NCI-H526 (cell line): ENCODE results near the gene SEMA6A.
A peak's percentile ranks its signal among the peaks of the same experiment; 100 is the strongest.
"Not testable (repeated sequence)": the region's sequence is repeated elsewhere in the genome, so short reads cannot be mapped to it uniquely, and the experiment has no call there.

Source experiments
- DNase-seq, 2 experiments: peaks; one replicate each; lab custom pipeline; 2025; lab: John Stamatoyannopoulos, UW

SEMA6A gene

GRCh38 chr5:116546033-116546742 lies 28.4 kb downstream of the SEMA6A start:
- DNase-seq = no peak

- DNase-seq = not testable (repeated sequence)
Observed at GRCh38 chr5:116545465-116545864, 29.2 kb downstream of the SEMA6A start.

- DNase-seq = no peak
Observed at GRCh38 chr5:116544531-116545241, 29.9 kb downstream of the SEMA6A start.

DNA sequence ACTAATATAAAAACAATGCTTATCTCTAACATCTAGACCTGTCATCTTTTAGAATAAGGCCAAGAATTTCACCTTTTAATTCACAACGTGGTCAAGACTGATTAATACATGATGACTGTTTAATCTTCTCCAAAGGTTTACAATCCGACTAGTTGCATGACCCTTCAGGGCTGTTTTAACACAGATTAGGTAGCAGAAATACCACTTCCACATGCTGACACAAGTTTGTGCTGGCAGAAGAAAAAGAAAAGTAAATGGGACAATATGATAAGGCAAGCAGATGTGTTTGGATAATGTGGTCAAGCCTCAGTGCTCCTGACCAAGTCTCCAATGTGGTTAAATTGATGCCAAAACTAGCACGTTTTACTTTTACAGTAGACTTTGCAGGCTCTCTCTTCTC lies 31.1 kb downstream of the SEMA6A start:
- no peak for DNase-seq

GRCh38 chr5:116542619-116543018 lies 32.0 kb downstream of the SEMA6A start:
- no peak for DNase-seq

- no peak for DNase-seq
Observed at GRCh38 chr5:116539222-116539621, 35.4 kb downstream of the SEMA6A start.

- DNase-seq = no peak
Observed at GRCh38 chr5:116536316-116537083, 38.1 kb downstream of the SEMA6A start.

GRCh38 chr5:116534964-116535651 lies 39.5 kb downstream of the SEMA6A start:
- DNase-seq = no peak

DNA sequence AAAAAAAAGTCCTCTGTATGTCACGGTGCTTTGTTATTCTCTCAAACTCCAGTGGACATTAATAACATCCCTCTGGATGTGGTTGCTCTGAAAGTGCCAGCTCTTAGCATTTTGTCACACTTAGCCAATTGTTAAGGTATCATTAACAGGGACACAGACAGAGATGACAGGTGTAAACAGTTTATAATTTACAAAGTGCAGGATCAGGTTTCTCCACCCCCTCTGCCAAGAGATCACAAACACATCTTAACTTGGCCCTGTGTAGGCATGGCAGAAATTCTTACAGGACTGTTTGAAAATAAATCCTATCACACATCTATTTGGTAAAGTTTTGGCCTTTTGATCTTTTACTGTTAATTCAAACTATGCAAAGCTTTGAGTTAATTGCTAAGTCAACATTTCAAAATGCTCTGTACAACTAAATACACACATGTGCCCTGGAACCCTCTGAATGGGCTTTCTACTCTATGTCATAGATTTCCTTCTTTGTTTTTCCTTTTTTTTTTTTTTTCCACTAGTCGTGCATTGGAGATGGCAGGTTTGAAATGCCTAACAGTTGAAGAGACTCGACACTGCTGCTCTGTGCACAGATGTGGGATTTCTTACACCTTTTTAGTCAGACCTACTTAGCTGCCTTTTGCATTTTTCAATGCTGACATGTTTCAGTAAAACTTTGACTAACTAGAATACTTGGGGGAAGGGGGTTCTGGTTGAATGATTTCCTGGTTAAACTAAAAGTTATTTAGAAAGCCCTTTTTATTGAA lies 41.7 kb downstream of the SEMA6A start:
- DNase-seq = peak in 1 of 2 experiments; percentile 22

GRCh38 chr5:116531635-116532034 lies 43.0 kb downstream of the SEMA6A start:
- DNase-seq = no peak

DNA sequence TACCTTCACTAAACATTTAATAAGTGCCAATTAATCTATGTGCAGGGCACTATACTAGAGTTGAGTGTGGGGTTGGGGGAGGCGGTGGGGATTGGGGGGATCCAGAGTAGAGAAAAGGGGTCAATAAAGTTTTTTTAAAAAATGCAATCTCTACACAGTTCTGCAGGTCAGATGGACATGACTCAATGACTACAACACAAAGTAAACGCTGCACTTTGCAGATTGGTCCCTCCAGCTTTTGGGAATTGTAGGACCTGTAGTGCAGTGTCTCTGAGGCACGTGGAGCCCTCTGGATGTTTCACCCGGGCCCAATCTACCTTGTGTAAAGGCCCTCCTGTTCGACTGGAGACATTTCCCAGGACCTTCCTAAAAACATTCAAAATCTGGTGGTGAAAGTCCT lies 43.5 kb downstream of the SEMA6A start:
- no peak for DNase-seq

- DNase-seq = no peak
Observed at GRCh38 chr5:116530276-116530675, 44.3 kb downstream of the SEMA6A start.

- no peak for DNase-seq
Observed at GRCh38 chr5:116529615-116530014, 45.0 kb downstream of the SEMA6A start.

- DNase-seq = no peak
Observed at GRCh38 chr5:116528519-116529234, 45.9 kb downstream of the SEMA6A start.

- no peak for DNase-seq
Observed at GRCh38 chr5:116527582-116527981, 47.0 kb downstream of the SEMA6A start.

- peak in 1 of 2 experiments; percentile 8 for DNase-seq
Observed at GRCh38 chr5:116525674-116526073, 48.9 kb downstream of the SEMA6A start.

DNA sequence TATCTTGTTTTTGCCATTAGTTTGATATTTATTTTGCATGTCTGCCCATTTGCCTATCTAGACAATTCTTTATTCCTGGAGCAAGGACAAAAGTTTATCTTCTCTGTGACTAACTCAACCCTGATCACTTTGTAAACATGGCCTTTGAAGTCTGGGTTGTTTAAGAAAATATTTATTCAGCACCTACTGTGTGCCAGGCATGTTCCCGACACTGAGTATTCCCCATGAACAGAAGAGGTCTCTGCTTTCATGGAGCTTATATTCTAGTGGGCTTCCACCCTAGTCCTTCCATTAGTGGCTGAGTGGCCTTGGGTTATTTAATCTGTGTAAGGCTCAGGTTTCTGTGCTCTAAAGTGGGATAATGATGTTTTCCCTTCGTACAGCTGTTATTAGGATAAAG lies 49.7 kb downstream of the SEMA6A start:
- no peak for DNase-seq

DNA sequence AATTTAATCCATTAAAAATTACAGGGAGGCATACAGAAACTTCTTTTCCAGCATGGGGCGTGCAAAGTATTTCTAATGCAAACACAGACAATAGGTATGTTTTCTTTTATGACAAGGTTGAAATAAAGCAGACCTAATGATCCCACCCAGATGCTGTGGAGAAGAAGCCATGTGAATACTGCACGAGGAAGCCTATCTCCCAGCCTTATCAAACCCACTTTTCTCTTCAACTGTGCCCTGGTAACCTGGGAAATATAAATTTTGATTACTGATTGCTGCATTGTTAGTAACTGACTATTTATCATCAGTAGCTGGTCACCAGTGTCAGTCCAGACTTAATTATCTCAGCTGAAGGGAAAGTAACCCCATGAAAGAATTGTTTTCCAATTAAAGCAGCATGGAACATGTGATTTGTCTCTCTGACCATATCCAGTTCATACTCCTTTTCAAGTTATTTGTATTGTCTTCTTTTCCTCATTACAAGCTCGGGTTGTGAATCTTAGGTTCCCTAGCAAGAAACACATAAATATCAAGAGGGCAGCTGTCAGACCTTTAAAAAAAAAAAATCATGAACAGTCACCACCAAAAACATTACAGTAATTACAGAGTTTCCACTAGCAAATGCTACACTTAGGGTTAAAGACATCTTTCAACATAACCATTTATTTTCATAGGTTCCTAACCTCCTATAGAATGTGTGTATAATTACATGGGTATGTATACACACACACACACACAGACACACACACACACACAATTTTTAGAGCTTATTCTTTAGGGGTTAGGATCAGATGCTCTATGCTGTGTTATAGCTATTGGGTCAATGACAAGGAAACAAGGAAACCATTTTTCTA lies 50.3 kb downstream of the SEMA6A start:
- no peak for DNase-seq

DNA sequence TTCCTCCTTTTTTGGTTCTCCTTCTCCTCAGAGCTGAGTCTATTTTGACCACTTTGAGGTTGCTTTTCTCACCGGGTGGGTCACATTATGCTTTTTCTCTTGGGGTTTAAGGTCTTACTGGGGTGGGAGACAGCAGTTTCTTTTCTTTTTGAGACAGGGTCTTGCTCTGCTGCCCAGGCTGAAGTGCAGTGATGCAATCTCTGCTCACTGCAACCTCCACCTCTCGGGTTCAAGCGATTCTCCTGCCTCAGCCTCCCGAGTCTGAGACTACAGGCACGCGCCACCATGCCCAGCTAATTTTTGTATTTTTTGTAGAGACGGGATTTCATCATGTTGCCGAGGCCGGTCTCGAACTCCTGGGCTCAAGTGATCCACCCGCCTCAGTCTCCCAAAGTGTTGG lies 51.4 kb downstream of the SEMA6A start:
- DNase-seq = not testable (repeated sequence)
